H1 (cell line): Measurements from ENCODE around the gene BET1L. TPM values are rescaled to one million over a fixed set of nuclear protein-coding genes. Genes with fewer than 3 reads are reported as not detected.
"Not testable (repeated sequence)": the region's sequence is repeated elsewhere in the genome, so short reads cannot be mapped to it uniquely, and the experiment has no call there.

ENCODE experiments used
- CTCF ChIA-PET: fragments of 300-600 bp; sonication (Branson Sonifier 250); formaldehyde crosslinking; loops from one replicate; lab custom pipeline; 2021; ENCODE audit not compliant: partially characterized antibody; lab: Charles Lee
- POLR2A ChIA-PET: fragments of 300-600 bp; sonication (Branson Sonifier 250); formaldehyde crosslinking; loops from one replicate; lab custom pipeline; 2021; ENCODE audit warnings: inconsistent platforms; ENCODE audit not compliant: partially characterized antibody; lab: Charles Lee
- DNase-seq, 2 experiments: peaks; one replicate each; pipeline versions ENCODE4 v3.0.0 to v3.0.0-alpha.2; 2010 to 2022; ENCODE audit warnings: low spot score in 2 of 2, low read depth in 1 of 2, mixed read lengths in 1 of 2
- FAIRE-seq: peaks from 2 replicates; lab custom pipeline; 2011; peaks lifted over from hg19 to GRCh38; lab: Jason Lieb, UNC
- H2AFZ ChIP-seq: 2 replicates; pipeline ENCODE4 v1.8.1; 2012; ENCODE audit warnings: low read length, inconsistent platforms
- H2AK5ac ChIP-seq: 2 replicates; pipeline ENCODE4 v1.6.1; 2013; ENCODE audit warnings: low read depth, low read length
- H2BK120ac ChIP-seq: replicated peaks from 2 replicates; pipeline ENCODE3; 2013; ENCODE audit warnings: low read depth, low read length, inconsistent platforms
- H2BK12ac ChIP-seq: 2 replicates; pipeline ENCODE4 v1.6.1; 2013; ENCODE audit warnings: low read depth, low read length
- H2BK15ac ChIP-seq: 2 replicates; pipeline ENCODE4 v1.6.1; 2013; ENCODE audit warnings: low read length
- H2BK20ac ChIP-seq: 2 replicates; pipeline ENCODE4 v1.6.1; 2013; ENCODE audit warnings: low read length
- H2BK5ac ChIP-seq: 2 replicates; pipeline ENCODE4 v1.6.1; 2013; ENCODE audit warnings: low read depth, low read length
- H3K14ac ChIP-seq: 2 replicates; pipeline ENCODE4 v1.6.1; 2013; ENCODE audit warnings: inconsistent platforms; ENCODE audit not compliant: insufficient read length
- H3K18ac ChIP-seq: 2 replicates; pipeline ENCODE4 v1.6.1; 2013; ENCODE audit warnings: low read length; ENCODE audit errors: extremely low read depth
- H3K23ac ChIP-seq: 2 replicates; pipeline ENCODE4 v1.6.1; 2013; ENCODE audit warnings: inconsistent platforms; ENCODE audit not compliant: insufficient read length
- H3K23me2 ChIP-seq: 2 replicates; pipeline ENCODE4 v1.6.1; 2013; ENCODE audit warnings: low read depth, low read length
- H3K27ac ChIP-seq: 2 replicates; pipeline ENCODE4 v1.6.1; 2011; ENCODE audit warnings: low read depth, low read length, inconsistent platforms
- H3K27me3 ChIP-seq, 4 experiments: replicated peaks in 1 of 4; 1 replicate in 1 of 4; 2 replicates in 3 of 4; pipeline versions ENCODE4 v1.6.1 to v1.8.1; 2011 to 2013; ENCODE audit warnings: low read length in 3 of 4, mild to moderate bottlenecking in 3 of 4, inconsistent platforms in 2 of 4, mixed read lengths in 2 of 4, moderate library complexity in 1 of 4; ENCODE audit not compliant: control insufficient read depth in 3 of 4, insufficient read depth in 3 of 4; ENCODE audit errors: extremely low read depth in 1 of 4
- H3K36me3 ChIP-seq, 4 experiments: 2 replicates each; pipeline versions ENCODE4 v1.6.1 to v1.8.1; 2011 to 2013; ENCODE audit warnings: mild to moderate bottlenecking in 4 of 4, low read length in 3 of 4, moderate library complexity in 2 of 4, control low read depth in 1 of 4, inconsistent platforms in 1 of 4; ENCODE audit not compliant: insufficient read depth in 4 of 4, control insufficient read depth in 2 of 4
- H3K4ac ChIP-seq: replicated peaks from 2 replicates; pipeline ENCODE3; 2013; ENCODE audit warnings: low read length, low read depth, mixed read lengths, inconsistent platforms; ENCODE audit not compliant: insufficient read length
- H3K4me1 ChIP-seq, 4 experiments: replicated peaks in 1 of 4; 1 replicate in 1 of 4; 2 replicates in 3 of 4; pipeline versions ENCODE4 v1.6.1 to v1.8.1; 2011 to 2013; ENCODE audit warnings: low read length in 3 of 4, inconsistent platforms in 2 of 4, mixed read lengths in 1 of 4; ENCODE audit not compliant: insufficient read depth in 4 of 4, control insufficient read depth in 3 of 4
- H3K4me2 ChIP-seq, 2 experiments: 2 replicates each; pipeline versions ENCODE4 v1.6.1 to v1.8.1; 2011 to 2013; ENCODE audit warnings: low read depth in 2 of 2, low read length in 2 of 2, control low read depth in 1 of 2, inconsistent platforms in 1 of 2, mild to moderate bottlenecking in 1 of 2; ENCODE audit not compliant: insufficient read depth in 1 of 2
- H3K4me3 ChIP-seq, 4 experiments: fragments of 200-600, 300-600 bp in 1 of 4; sonication (generic), shearing (Covaris generic), sonication (Bioruptor Twin) in 1 of 4; 2 replicates each; pipeline versions ENCODE4 v1.5.1 to v1.8.1; 2011 to 2016; ENCODE audit warnings: low read length in 4 of 4, low read depth in 3 of 4, control low read depth in 2 of 4, inconsistent platforms in 2 of 4, mild to moderate bottlenecking in 2 of 4, mixed read lengths in 1 of 4, moderate library complexity in 1 of 4; ENCODE audit not compliant: insufficient read depth in 2 of 4; ENCODE audit errors: extremely low read depth in 1 of 4
- H3K56ac ChIP-seq: replicated peaks from 2 replicates; pipeline ENCODE3; 2013; ENCODE audit warnings: low read depth, mild to moderate bottlenecking, mixed read lengths, low read length, inconsistent platforms; ENCODE audit not compliant: insufficient read length
- H3K79me1 ChIP-seq: 2 replicates; pipeline ENCODE4 v1.6.1; 2013; ENCODE audit warnings: low read depth, low read length, control low read depth
- H3K79me2 ChIP-seq, 2 experiments: 2 replicates each; pipeline versions ENCODE4 v1.6.1 to v1.8.1; 2012 to 2013; ENCODE audit warnings: low read length in 2 of 2, mild to moderate bottlenecking in 2 of 2, inconsistent platforms in 1 of 2; ENCODE audit not compliant: insufficient read depth in 2 of 2, control insufficient read depth in 1 of 2
- H3K9ac ChIP-seq, 4 experiments: replicated peaks in 1 of 4; 1 replicate in 1 of 4; 2 replicates in 3 of 4; pipeline versions ENCODE4 v1.6.1 to v1.8.1; 2011 to 2013; ENCODE audit warnings: low read depth in 3 of 4, low read length in 3 of 4, control low read depth in 2 of 4, mild to moderate bottlenecking in 2 of 4, moderate library complexity in 2 of 4, inconsistent platforms in 1 of 4; ENCODE audit errors: extremely low read depth in 1 of 4
- H3K9me3 ChIP-seq, 2 experiments: 2 replicates each; pipeline versions ENCODE4 v1.6.1 to v1.8.1; 2012 to 2013; ENCODE audit warnings: mild to moderate bottlenecking in 2 of 2, moderate library complexity in 2 of 2, control low read depth in 1 of 2, inconsistent platforms in 1 of 2, low read depth in 1 of 2, low read length in 1 of 2, mixed read lengths in 1 of 2; ENCODE audit not compliant: insufficient read depth in 2 of 2
- H4K20me1 ChIP-seq, 2 experiments: replicated peaks in 1 of 2; 2 replicates each; pipeline versions ENCODE3 to v1.8.1; 2011 to 2013; ENCODE audit warnings: inconsistent platforms in 2 of 2, low read length in 2 of 2, mild to moderate bottlenecking in 1 of 2; ENCODE audit not compliant: insufficient read depth in 2 of 2, control insufficient read depth in 1 of 2
- H4K5ac ChIP-seq: 2 replicates; pipeline ENCODE4 v1.6.1; 2013; ENCODE audit warnings: low read length, low read depth, mixed read lengths, inconsistent platforms; ENCODE audit not compliant: insufficient read length
- H4K8ac ChIP-seq: 2 replicates; pipeline ENCODE4 v1.8.0; 2013; ENCODE audit warnings: mild to moderate bottlenecking, moderate library complexity, low read length, inconsistent platforms; ENCODE audit not compliant: insufficient read depth; ENCODE audit errors: extremely low read depth
- H4K91ac ChIP-seq: replicated peaks from 2 replicates; pipeline ENCODE3; 2013; ENCODE audit warnings: low read length, mixed read lengths, inconsistent platforms; ENCODE audit not compliant: insufficient read length
- WGBS, 2 experiments: shearing (Covaris generic) in 1 of 2; methylation state at CpG; one replicate each; pipeline versions ENCODE4 v1.1.6 to v1.1.7; 2013 to 2015; ENCODE audit warnings: low lambda C conversion rate in 2 of 2, mixed read lengths in 2 of 2, inconsistent platforms in 1 of 2, low coverage in 1 of 2, missing lambda C conversion rate in 1 of 2; ENCODE audit not compliant: insufficient replicate concordance in 2 of 2, insufficient coverage in 1 of 2, insufficient read length in 1 of 2; ENCODE audit errors: extremely low coverage in 1 of 2, missing lambda C conversion rate in 1 of 2; 5-methylcytosine and 5-hydroxymethylcytosine counted together
- polyA plus RNA-seq, 7 experiments: library from polyadenylated mRNA; depleted of rRNA in 3 of 7; stranded (reverse) in 5 of 7; unstranded in 2 of 7; fragments of >200 nt in 5 of 7; fragments of 200-250 nt in 2 of 7; gene quantifications; 1 replicate in 5 of 7; 2 replicates in 1 of 7; 4 replicates in 1 of 7; pipeline versions ENCODE4 v1.2.1 to v1.2.3, GENCODE V29; 2011 to 2013; ENCODE audit warnings: missing spikeins in 2 of 7, mixed read lengths in 2 of 7
- total RNA-seq: library from RNA; stranded (reverse); fragmentation: NEBNext Ultra II Directional; extraction: Animal tissue kit (Norgen Biotek cat#: 25700); gene quantifications from 2 replicates; pipeline ENCODE4 v1.2.1, GENCODE V29; 2021

The BET1L gene
- total and polyA plus RNA-seq, 2 of the 8 experiments (the other 6 are each of a cell fraction or from before 2014, with no cell fraction given), result 40.2 to 61.9 TPM

DNA sequence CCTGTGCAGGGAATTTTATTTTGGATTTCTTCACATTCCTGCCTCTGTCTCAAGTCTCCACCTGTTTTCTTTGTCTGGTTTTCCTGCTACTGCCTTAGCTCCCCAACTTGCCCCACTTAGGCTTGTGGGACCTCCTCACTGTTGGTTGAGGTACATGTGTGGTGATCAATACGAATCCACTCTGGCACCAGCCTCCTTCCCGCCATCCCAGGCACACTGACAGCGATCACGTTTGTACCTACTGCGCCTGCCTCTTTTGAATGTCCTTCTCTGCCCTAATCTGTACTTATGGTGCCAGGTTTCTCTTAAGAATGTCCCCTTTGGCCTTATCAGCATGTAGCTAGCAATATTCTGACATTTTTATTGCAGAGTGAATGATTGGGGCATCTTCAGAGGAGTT, 16.7 kb downstream of the BET1L start:
- H4K91ac ChIP-seq, H3K4me2 ChIP-seq, CTCF ChIA-PET, H3K56ac ChIP-seq, H3K14ac ChIP-seq, H3K79me2 ChIP-seq, H4K5ac ChIP-seq, H3K4me1 ChIP-seq, H2AK5ac ChIP-seq, H3K18ac ChIP-seq, H3K79me1 ChIP-seq, H3K27me3 ChIP-seq, FAIRE-seq, H4K20me1 ChIP-seq, H2AFZ ChIP-seq, H4K8ac ChIP-seq, DNase-seq, POLR2A ChIA-PET, H2BK20ac ChIP-seq, H3K4ac ChIP-seq, H2BK5ac ChIP-seq, H3K27ac ChIP-seq, H2BK12ac ChIP-seq, H3K9ac ChIP-seq, H2BK15ac ChIP-seq, H3K36me3 ChIP-seq, H3K4me3 ChIP-seq, H3K23me2 ChIP-seq, H3K23ac ChIP-seq, H2BK120ac ChIP-seq: not testable (repeated sequence)
- peaks cover 9 to 15% of the 10 kb centered on the region in 2 experiments for H3K9me3 ChIP-seq
- 88% methylated on average over 5 of the region's 5 CpGs; no CpG with 5 or more reads in 1 of the 2 experiments for WGBS, 2 experiments
